GM08714 (cell line): ENCODE results near the gene CRTC1.
"Not testable (repeated sequence)": the region's sequence is repeated elsewhere in the genome, so short reads cannot be mapped to it uniquely, and the experiment has no call there.

Experiments
- H3K4me3 ChIP-seq: fragments of 200-500 bp; sonication (Bioruptor generic); 2 replicates; pipeline ENCODE4 v1.5.1; 2014; ENCODE audit warnings: mild to moderate bottlenecking, low read length, inconsistent platforms
- ZNF274 ChIP-seq: IDR thresholded peaks from 2 replicates; pipeline ENCODE4 v1.6.1; 2012; ENCODE audit warnings: mild to moderate bottlenecking, low read depth, low read length

The CRTC1 gene

DNA sequence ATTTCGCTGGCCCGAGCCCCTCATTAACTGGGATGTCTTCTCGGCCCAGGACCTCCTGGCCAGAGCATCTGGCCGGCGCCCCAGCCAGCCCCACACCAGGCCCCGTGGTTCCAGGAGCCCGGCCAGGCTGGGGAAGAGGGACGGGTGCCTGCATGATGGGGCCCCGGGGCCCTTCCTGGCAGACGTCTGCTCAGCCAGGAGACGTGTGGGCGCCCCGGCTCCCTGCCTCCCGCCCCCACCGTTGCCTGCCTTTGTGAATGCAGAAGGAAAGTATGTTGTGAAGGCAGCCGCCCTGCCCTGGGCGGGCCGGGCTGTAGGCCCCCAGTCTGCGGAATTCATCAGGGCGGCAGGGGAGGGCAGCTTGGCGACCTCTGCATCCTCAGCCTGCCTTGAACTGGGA, 112.1 kb downstream of the CRTC1 start:
- H3K4me3 ChIP-seq: no peak overlapping the region
- TF ChIP-seq ZNF274: no peak

DNA sequence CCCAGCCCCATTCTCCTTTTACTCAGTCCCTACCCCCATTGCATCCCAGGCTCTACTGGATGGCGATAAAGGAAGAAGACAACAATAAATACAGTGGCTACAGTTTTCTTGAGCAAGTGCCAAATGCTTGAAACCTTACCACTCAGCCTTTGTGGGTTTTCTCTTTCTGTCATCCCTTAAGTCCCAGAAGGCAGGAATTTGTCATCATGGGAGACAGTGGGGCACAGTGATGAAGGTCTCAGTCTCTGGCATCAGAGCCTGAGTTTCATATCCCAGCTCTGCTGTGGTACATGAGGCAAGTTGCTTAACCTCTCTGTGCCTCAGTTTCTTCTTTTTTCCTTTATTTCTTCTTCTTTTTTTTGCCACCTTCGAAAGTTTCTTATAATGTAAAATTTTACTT, 112.8 kb downstream of the CRTC1 start:
- no peak for TF ChIP-seq ZNF274
- no peak overlapping the region for H3K4me3 ChIP-seq

DNA sequence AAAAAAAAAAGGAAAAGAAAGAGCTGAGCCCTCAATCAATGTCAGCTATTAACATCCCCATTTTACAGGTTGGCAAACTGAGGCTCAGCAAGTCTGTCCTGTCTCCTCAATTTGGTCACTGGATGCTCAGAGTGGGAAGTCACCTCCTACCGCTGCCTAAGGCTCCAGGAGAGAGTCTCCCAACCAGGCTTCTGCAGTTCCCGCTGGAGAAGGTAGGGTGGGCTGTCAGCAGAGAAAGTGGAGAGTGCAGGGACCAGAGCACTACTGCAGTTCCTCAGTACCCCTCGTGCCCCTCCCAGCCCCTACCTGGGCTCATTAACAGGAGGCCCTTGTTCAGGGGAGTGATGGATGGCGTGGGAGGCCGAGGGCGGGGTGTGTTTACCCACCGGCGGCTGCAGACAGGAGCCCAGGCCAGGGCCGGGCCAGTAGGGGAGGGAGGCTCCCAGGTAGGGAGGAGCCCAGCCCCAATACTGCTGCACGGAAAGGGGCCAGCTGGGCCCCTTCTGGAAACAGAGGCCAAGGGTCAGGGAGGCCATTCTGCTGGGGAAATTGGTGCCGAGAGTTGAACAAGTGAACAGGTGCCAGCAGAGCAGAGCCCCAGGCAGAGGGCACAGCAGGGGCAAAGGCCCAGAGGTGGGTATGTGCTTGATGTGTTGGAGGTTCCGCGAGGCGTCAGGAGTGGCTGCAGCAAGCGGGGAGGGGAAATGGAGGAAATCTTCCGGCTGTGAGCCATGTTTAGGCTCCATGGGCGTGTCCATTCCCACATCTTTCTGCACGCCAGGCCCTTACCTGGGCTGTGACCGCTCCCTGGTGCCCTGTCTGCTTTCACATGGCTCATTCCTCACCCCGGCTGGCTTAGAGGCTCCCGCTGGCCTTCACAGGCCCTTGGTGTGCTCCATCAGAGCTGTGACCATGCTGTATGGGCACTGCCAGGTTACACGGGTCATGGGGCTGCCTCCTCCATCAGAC, 115.2 kb downstream of the CRTC1 start:
- no peak overlapping the region for H3K4me3 ChIP-seq
- no peak for TF ChIP-seq ZNF274

DNA sequence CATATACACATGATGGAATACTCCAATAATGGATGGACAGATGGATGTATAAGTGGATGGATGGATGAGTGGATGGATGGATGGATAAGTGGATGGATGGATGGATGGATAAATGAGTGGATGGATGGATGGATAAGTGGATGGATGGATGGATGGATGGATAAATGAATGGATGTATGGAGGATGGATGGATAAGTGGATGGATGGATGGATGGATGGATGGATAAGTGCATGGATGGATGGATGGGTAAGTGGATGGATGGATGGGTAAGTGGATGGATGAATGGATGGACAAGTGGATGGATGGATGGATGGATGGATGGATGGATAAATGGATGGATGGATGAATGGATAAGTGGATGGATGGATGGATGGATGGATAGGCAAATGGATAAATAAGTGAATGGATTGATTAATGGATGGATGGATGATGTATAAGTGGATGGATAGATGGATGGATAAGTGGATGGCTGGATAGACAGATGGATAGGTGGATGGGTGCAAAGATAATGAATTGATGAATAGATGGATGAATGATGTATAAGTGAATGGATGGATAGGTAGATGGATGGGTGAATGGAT, 116.0 kb downstream of the CRTC1 start:
- no peak for TF ChIP-seq ZNF274
- H3K4me3 ChIP-seq: no peak overlapping the region

DNA sequence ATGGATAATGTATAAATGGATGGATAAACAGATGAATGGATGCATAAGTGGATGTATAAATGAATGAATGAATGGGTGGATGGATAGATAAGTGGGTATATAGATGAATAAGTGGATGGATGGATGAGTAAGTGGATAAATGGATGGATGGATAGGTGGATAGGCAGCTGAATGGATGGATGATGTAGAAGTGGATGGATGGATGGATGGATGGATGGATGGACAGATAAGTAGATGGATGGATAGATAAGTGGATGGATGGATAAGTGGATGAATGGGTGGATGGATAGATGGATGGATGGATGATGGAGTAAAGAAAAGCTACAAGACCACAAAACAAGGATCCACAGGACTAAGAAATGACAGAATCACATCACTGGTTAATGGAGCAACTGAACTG, 116.6 kb downstream of the CRTC1 start:
- H3K4me3 ChIP-seq: no peak overlapping the region
- no peak for TF ChIP-seq ZNF274

DNA sequence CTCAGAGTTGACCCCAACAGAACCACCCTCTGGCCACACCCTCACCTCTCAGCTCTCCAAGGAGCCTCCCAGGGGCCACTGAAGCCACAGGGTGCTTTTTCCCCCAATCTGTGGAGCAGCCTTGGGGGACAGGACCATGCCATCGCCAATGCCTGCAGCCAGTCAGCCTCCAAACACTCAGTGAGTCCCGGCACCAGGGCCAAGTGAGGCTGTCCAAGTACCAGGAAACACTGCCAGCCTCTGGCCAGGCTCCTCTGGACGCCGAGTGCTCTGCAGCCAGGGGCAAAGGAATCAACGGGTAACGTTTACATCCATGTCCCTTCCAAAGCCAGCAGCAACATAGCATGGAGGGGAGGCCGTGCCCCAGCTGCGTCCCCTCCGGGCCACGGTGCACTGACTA, 117.2 kb downstream of the CRTC1 start:
- H3K4me3 ChIP-seq: no peak overlapping the region
- TF ChIP-seq ZNF274: no peak

DNA sequence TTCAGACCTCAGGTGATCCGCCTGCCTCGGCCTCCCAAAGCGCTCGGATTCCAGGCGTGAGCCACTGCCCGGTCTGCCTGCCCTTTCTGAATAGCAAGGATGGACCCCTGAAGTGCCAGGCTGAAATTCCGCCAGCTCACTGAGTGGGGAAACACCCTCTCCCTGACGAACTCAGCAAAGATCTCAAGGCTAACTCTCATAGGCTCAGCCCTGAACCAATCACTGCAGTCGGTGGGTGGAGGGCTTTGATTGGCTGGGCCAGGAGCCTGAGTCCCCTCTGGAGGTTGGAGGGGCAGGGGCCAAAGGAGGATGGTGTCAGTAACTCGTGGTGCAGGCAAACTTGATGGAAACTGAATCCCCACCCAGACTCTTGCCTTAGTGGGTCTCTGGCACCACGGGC, 118.9 kb downstream of the CRTC1 start:
- no peak for TF ChIP-seq ZNF274
- no peak overlapping the region for H3K4me3 ChIP-seq

DNA sequence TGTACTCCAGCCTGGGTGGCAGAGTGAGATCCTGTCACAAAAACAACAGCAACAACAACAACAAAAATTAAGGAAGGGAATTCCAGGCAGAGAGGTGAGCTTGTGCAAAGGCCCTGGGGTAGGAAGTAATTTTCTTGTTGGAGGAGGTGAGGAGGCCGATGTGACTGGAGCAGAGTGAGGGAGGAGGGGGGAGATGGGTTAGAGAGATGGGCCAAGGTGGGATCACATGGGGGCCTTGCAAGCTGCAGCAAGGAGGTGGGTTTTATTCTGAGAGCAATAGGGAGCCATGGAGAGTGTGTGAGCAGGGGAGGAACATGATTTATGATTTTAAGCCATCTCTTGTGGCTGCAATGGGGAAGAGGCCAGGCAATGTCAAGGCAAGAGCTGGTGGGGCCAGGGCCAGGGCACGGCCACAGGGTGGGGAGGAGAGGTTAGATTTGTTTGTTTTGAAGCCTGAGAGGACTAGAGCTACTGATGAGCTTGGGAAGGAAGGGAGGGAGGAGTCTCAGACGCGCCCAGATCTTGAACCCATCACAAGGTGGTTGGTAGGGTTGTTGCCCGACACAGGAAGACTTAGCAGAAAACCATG, 120.2 kb downstream of the CRTC1 start:
- TF ChIP-seq ZNF274: no peak
- no peak overlapping the region for H3K4me3 ChIP-seq

DNA sequence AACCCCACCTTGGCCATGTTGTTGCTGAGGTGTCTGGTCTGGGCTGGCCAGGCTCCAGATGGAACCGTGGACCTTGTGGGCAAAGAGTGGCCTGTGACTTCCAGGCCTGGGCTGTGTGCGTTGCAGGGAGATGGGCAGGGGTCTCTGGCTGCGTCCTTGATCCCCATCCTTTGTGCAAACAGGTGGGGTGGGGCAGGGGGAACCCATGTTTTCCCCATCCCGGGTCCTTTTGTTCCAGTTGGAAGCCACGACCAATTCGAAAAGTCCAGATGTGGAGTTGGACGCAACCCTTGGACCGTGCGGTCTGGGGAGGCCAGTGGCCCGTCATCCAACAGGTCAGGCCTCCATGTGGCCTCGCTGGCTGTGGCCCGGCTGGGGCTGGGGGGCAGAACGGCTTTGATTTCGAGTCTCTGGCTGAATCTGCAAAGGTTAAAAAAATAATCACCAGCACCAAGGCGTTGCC, 120.7 kb downstream of the CRTC1 start:
- H3K4me3 ChIP-seq: no peak overlapping the region
- TF ChIP-seq ZNF274: no peak

DNA sequence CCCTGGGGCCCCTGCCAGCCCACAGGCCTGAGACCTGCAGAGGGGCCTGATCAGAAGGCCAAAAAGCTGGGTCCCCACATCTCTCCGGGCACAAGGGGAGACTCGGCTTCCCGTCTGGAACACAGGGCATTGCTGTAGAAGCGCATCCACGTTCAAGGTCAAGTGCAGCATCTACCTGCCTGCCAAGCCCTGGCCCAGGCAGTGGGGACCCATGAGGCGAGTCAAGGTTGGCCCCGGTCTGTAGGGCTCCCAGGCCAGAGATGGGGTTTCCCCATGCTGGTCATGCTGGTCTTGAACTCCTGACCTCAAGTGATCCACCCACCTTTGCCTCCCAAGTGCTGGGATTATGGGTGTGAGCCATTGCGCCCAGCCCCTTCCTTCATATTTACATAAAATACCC, 121.2 kb downstream of the CRTC1 start:
- TF ChIP-seq ZNF274: no peak
- no peak overlapping the region for H3K4me3 ChIP-seq

DNA sequence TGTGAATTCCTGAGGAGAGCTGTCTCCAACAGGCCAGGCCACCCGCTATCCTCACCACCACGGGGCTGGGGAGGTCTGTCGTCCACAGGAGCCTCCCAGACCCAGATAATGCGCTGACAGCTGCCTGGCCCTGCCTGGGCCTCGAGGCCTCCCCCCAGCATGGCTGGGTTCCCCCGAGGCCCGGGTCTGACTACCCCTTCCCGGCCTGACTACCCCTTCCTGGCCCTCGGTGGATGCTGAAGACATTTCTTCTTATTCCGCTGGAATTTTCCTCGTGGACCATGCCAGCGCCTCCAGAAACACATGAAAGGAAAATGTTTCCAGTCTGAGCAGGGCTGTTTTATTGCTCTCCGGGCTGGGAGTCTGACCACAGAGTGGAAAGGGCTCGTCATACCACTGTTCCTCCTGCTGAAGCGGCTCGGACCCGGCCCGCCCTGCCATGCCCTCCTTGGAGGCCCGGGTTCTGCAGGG, 124.4 kb downstream of the CRTC1 start:
- no peak for TF ChIP-seq ZNF274

DNA sequence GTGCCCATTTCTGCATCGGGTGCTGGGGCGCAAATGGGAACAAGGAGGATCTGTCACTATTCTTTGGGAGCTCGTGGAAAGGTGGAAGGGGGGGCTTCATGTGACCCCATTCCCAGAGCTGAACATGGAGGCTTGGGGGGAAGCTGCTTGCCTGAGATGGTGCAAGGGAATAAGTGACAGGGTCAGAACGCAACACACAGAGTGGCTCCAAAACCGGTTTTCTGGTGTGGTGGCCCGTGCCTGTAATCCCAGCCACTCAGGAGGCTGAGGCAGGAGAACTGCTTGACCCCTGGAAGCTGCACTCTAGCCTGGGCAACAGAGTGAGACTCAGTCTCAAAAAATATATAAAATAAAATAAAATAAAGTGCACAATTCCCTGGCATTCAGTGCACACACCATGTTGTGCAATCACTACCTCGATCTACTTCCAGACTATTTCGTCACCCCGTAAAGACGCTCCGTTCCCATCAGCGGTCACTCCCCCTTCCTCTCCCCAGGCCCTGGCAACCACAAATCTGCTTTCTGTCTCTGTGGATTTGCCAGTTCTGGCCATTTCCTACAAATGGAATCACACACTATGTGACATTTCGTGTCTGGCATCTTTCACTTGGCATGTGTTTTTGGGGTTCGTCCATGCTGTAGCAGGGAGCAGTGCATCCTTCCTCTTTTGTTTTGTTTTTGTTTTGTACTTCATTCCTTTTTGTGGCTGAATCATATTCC, 125.8 kb downstream of the CRTC1 start:
- H3K4me3 ChIP-seq: no peak overlapping the region
- no peak for TF ChIP-seq ZNF274

More for the DNA sequence above, 124.4 kb downstream of the CRTC1 start:
- no peak overlapping the region for H3K4me3 ChIP-seq

DNA sequence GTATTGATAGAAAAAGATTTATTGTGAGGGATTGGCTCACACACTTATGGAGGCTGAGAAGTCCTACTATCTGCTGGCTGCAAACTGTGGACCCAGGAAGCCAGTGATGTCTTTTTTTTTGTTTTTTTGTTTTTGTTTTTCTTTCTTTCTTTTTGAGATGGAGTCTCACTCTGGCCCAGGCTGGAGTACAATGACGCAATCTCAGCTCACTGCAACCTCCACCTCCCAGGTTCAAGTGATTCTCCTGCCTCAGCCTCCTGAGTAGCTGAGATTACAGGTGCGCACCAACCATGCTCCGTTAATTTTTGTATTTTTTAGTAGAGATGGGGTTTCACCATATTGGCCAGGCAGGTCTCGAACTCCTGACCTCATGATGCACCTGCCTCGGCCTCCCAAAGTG, 128.2 kb downstream of the CRTC1 start:
- not testable (repeated sequence) for H3K4me3 ChIP-seq

DNA sequence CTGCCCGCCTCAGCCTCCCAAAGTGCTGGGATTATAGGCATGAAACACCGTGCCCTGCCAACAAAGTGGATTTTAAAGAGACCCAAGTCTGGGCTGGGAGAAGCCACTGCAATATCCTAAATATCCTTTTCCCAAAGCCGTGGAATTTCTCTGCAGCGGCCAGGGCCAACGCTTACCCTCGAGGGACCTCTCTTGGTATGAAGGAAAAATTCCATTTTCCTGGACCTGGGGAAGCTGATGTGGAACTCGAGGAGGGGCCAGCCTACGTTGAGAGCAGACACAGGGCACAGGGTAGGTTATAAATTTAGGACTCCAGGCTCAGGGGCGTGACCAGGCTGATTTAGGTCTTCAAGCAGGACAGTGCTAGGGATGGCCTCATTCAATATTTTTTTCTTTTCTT, 130.6 kb downstream of the CRTC1 start:
- no peak overlapping the region for H3K4me3 ChIP-seq
- TF ChIP-seq ZNF274: no peak

DNA sequence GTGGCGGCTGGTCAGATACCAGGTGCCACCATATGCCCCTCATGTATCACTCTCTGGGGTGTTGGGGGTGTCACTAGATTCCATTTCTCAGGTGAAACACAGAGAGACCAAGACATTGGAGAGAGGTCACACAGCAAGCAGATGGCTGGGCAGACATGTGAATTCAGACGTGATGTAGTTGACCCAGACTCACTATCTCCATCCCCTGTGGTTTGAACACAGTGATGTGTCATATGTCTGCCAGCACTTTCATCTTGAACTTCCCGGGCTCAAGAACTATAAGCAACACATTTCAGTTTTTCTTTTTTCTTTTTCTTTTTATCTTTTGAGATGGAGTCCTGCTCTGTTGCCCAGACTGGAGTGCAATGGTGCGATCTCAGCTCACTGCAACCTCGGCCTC, 132.2 kb downstream of the CRTC1 start:
- no peak for TF ChIP-seq ZNF274

DNA sequence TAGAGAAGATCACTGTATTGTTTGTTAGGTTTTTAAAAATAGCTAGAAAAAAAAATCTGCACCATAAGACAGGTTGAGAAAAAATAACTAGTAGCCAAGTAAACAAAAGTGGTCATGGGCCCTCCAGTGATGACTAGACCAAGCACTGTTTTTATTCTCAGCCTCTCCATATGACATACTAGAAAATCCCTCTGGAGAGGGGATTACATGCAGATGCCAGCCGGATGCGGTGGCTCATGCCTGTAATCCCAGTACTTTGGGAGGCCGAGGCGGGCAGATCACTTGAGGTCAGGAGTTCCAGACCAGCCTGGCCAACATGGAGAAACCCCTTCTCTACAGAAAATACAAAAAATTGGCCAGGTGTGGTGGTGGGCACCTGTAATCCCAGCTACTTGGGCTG, 133.2 kb downstream of the CRTC1 start:
- not testable (repeated sequence) for H3K4me3 ChIP-seq

More for the DNA sequence above, 132.2 kb downstream of the CRTC1 start:
- H3K4me3 ChIP-seq: no peak overlapping the region
